Stomach (tissue), 9 donors: ENCODE results near the gene CCDC172. TPM values are rescaled to one million over a fixed set of nuclear protein-coding genes. Genes with fewer than 3 reads are reported as not detected.

Experiments
- DNase-seq, 2 donors: peaks; one replicate each; pipeline versions ENCODE4 v3.0.0 to v3.0.0-alpha.2; 2013 to 2019
- H3K27ac ChIP-seq, 5 donors: fragments of 200-600 bp in 4 of 5; sonication (generic) in 4 of 5; one replicate each; pipeline ENCODE4 v1.5.1; 2013 to 2019; ENCODE audit warnings: mild to moderate bottlenecking in 1 of 5, moderate library complexity in 1 of 5
- H3K27me3 ChIP-seq, 3 donors: fragments of 200-600 bp; sonication (generic); one replicate each; pipeline ENCODE4 v1.5.1; 2017 to 2019; ENCODE audit warnings: mixed run types in 1 of 3
- H3K36me3 ChIP-seq, 4 donors: fragments of 200-600 bp; sonication (generic); 1 replicate in 3 of 4; 2 replicates in 1 of 4; pipeline ENCODE4 v1.5.1; 2016 to 2019
- H3K4me1 ChIP-seq, 4 donors: fragments of 200-600 bp; sonication (generic); one replicate each; pipeline ENCODE4 v1.5.1; 2016 to 2019
- H3K4me3 ChIP-seq, 4 donors: fragments of 200-600 bp; sonication (generic) in 3 of 4; one replicate each; pipeline ENCODE4 v1.5.1; 2016 to 2019; ENCODE audit warnings: mild to moderate bottlenecking in 1 of 4
- H3K9me3 ChIP-seq, 4 donors: fragments of 200-600 bp; sonication (generic); one replicate each; pipeline ENCODE4 v1.5.1; 2016 to 2019
- EP300 ChIP-seq: sonication (generic); formaldehyde crosslinking; IDR thresholded peaks from one replicate; pipeline ENCODE4 v1.6.1; 2017; ENCODE audit warnings: antibody characterized with exemption
- POLR2A ChIP-seq, 4 donors: fragments of 450-650 bp; IDR thresholded peaks; one replicate each; pipeline ENCODE4 v1.6.1; 2016; ENCODE audit warnings: antibody characterized with exemption in 4 of 4, control low read depth in 2 of 4, mild to moderate bottlenecking in 1 of 4, moderate library complexity in 1 of 4
- POLR2AphosphoS5 ChIP-seq, 3 donors: sonication (generic); formaldehyde crosslinking; IDR thresholded peaks; one replicate each; pipeline ENCODE4 v1.6.1; 2016; ENCODE audit warnings: antibody characterized with exemption in 3 of 3
- WGBS, 5 donors: extraction: QIAGEN DNeasy Blood & Tissue Kit in 3 of 5; methylation state at CpG; one replicate each; pipeline versions ENCODE4 v1.1.5 to v1.1.7; 2013 to 2018; 5-methylcytosine and 5-hydroxymethylcytosine counted together
- intact Hi-C: fragments of 100-400 bp; cut with DNase I; formaldehyde crosslinking; loops from one replicate; pipeline ENCODE4 v1.15.1; 2023; ENCODE audit warnings: low total_unique reads
- polyA plus RNA-seq, 3 donors: library from polyadenylated mRNA; stranded (reverse); fragments of 200-250 nt; gene quantifications; one replicate each; pipeline ENCODE4 v1.2.3, GENCODE V29; 2013
- total RNA-seq, 5 donors: library from RNA; depleted of rRNA; stranded (reverse); fragments of >200 nt; gene quantifications; one replicate each; pipeline versions ENCODE4 v1.1.0 to v1.2.3, GENCODE V29; 2014 to 2016
- TF ChIP-seq, protein P1 (sequence below), 7 experiments: fragments of 450-650 bp in 4 of 7; fragments of 200-600 bp in 3 of 7; sonication (generic) in 3 of 7; IDR thresholded peaks; one replicate each; pipeline ENCODE4 v1.5.1; 2016 to 2019; ENCODE audit warnings: antibody characterized with exemption in 7 of 7, control low read depth in 2 of 7, mild to moderate bottlenecking in 1 of 7
- donor health status: healthy with polysubstance abuse.
- donor health status: Bipolar disorder and iron deficiency.
- donor health status: healthy.

Gene CCDC172
- total and polyA plus RNA-seq, 8 donors = 0.50 TPM; not detected in 7

DNA sequence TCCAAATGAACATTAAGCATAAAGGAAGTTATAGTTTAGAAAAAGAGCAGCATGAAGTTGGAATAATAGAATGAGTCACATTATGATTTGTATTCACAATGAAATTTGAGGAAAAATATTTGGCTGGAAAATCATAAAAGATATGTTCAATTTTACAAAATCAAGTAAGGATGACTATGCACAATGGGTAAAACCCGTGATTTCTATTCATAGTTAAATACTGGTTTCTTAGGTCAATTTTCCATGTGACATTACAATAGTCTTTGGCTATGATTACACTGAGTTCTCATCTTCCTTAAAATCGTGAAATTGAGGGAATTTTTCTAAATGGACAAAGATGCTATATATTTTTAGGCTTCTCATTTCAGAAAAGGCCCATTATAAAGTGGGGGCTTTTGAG is 17.4 kb upstream of the CCDC172 start:
- Histone ChIP-seq H3K4me1 (no peaks in the 10 kb centered on the region), H3K9me3 (no peaks in the 10 kb centered on the region), H3K27ac (no peak overlapping the region), H3K36me3 (no peaks in the 10 kb centered on the region), H3K4me3 (no peak overlapping the region), H3K27me3 (no peaks in the 10 kb centered on the region)
- no peak for TF ChIP-seq POLR2AphosphoS5 (IDR thresholded peaks at IDR 0.05)
- DNase-seq = no peak
- intact Hi-C loops = no loop called here
- WGBS, 5 donors = 61 to 71% (median 67%) methylated on average over 2 of the region's 2 CpGs

DNA sequence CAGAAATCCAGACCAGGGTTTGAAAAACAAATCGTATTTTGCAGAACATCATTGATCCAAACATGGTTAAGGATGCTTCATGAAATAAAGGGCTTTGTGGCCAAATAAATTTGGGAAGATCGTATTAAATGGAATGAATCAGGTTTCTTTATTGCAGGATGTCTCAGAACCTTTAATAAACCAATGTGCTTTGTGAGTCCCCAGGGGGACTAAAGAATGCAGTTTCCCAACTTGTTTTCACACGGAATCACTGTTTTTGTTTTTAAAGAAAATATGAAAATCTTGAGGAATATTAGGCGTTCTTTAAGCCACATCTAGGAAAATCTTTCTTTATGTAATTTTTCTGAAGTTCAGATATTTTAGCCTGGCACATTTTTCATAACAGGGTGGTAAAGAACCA is 16.8 kb upstream of the CCDC172 start:
- Histone ChIP-seq H3K27me3 (no peaks in the 10 kb centered on the region), H3K9me3 (no peaks in the 10 kb centered on the region), H3K4me1 (no peaks in the 10 kb centered on the region), H3K27ac (no peak overlapping the region), H3K36me3 (no peaks in the 10 kb centered on the region), H3K4me3 (no peak overlapping the region)
- no peak for TF ChIP-seq EP300
- no peak for TF ChIP-seq POLR2AphosphoS5 (IDR thresholded peaks at IDR 0.05)
- TF ChIP-seq POLR2A (IDR thresholded peaks at IDR 0.05) = no peak
- TF ChIP-seq, protein P1, sequence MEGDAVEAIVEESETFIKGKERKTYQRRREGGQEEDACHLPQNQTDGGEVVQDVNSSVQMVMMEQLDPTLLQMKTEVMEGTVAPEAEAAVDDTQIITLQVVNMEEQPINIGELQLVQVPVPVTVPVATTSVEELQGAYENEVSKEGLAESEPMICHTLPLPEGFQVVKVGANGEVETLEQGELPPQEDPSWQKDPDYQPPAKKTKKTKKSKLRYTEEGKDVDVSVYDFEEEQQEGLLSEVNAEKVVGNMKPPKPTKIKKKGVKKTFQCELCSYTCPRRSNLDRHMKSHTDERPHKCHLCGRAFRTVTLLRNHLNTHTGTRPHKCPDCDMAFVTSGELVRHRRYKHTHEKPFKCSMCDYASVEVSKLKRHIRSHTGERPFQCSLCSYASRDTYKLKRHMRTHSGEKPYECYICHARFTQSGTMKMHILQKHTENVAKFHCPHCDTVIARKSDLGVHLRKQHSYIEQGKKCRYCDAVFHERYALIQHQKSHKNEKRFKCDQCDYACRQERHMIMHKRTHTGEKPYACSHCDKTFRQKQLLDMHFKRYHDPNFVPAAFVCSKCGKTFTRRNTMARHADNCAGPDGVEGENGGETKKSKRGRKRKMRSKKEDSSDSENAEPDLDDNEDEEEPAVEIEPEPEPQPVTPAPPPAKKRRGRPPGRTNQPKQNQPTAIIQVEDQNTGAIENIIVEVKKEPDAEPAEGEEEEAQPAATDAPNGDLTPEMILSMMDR (IDR thresholded peaks at IDR 0.05) = no peak
- intact Hi-C loops = no loop called here
- DNase-seq = no peak
- 76 to 81% (median 79%) methylated on average over 4 of the region's 4 CpGs for WGBS, 5 donors

- DNase-seq = no peak
- Histone ChIP-seq H3K27me3 (no peaks in the 10 kb centered on the region), H3K4me1 (no peaks in the 10 kb centered on the region), H3K4me3 (no peak overlapping the region), H3K9me3 (no peaks in the 10 kb centered on the region), H3K27ac (no peak overlapping the region), H3K36me3 (no peaks in the 10 kb centered on the region)
- 86 to 92% (median 92%) methylated on average over 5 of the region's 5 CpGs for WGBS, 5 donors
- TF ChIP-seq POLR2A (IDR thresholded peaks at IDR 0.05) (no peak), POLR2AphosphoS5 (IDR thresholded peaks at IDR 0.05) (no peak), EP300 (no peak)
- intact Hi-C loops = no loop called here
These were observed 13.2 kb upstream of the CCDC172 start for GRCh38 chr10:116311016-116311415.

GRCh38 chr10:116311706-116312490 is 12.3 kb upstream of the CCDC172 start:
- Histone ChIP-seq H3K27me3 (no peaks in the 10 kb centered on the region), H3K4me3 (no peak overlapping the region), H3K4me1 (no peaks in the 10 kb centered on the region), H3K9me3 (no peaks in the 10 kb centered on the region), H3K36me3 (no peaks in the 10 kb centered on the region), H3K27ac (no peak overlapping the region)
- intact Hi-C loops = no loop called here
- TF ChIP-seq POLR2A (IDR thresholded peaks at IDR 0.05) (no peak), POLR2AphosphoS5 (IDR thresholded peaks at IDR 0.05) (no peak), EP300 (no peak)
- TF ChIP-seq, protein P1 (IDR thresholded peaks at IDR 0.05) = no peak
- no peak for DNase-seq
- WGBS, 5 donors = 51 to 72% (median 57%) methylated on average over 2 of the region's 2 CpGs

GRCh38 chr10:116312548-116312947 is 11.7 kb upstream of the CCDC172 start:
- intact Hi-C loops = no loop called here
- no peak overlapping the region for H3K27ac ChIP-seq
- no peak for TF ChIP-seq POLR2A (IDR thresholded peaks at IDR 0.05)
- H3K36me3 ChIP-seq = no peaks in the 10 kb centered on the region
- H3K9me3 ChIP-seq = no peaks in the 10 kb centered on the region
- 74 to 81% (median 78%) methylated on average over 4 of the region's 4 CpGs for WGBS, 5 donors
- no peaks in the 10 kb centered on the region for H3K4me1 ChIP-seq
- DNase-seq = no peak
- H3K27me3 ChIP-seq = no peaks in the 10 kb centered on the region
- no peak overlapping the region for H3K4me3 ChIP-seq

GRCh38 chr10:116316503-116316902 is 7.7 kb upstream of the CCDC172 start:
- H3K4me1 ChIP-seq = no peaks in the 10 kb centered on the region

More at GRCh38 chr10:116316503-116316902, 7.7 kb upstream of the CCDC172 start:
- intact Hi-C loops = no loop called here
- no peak overlapping the region for H3K27ac ChIP-seq
- H3K4me3 ChIP-seq = no peak overlapping the region
- no peak for DNase-seq
- H3K27me3 ChIP-seq = no peaks in the 10 kb centered on the region
- no peaks in the 10 kb centered on the region for H3K36me3 ChIP-seq
- WGBS, 5 donors = 8 to 20% (median 10%) methylated on average over 2 of the region's 2 CpGs
- TF ChIP-seq POLR2A (IDR thresholded peaks at IDR 0.05) (no peak), POLR2AphosphoS5 (IDR thresholded peaks at IDR 0.05) (no peak), EP300 (no peak)
- TF ChIP-seq, protein P1 (IDR thresholded peaks at IDR 0.05) = no peak
- H3K9me3 ChIP-seq = no peaks in the 10 kb centered on the region
